HT-29 (cell line): ENCODE data around the gene RGS7BP. TPM values are rescaled to one million over a fixed set of nuclear protein-coding genes. Genes with fewer than 3 reads are reported as not detected.
"Not testable (repeated sequence)": the region's sequence is repeated elsewhere in the genome, so short reads cannot be mapped to it uniquely, and the experiment has no call there.

Experiments
- DNase-seq: peaks from one replicate; pipeline ENCODE4 v3.0.0-alpha.2; 2015; ENCODE audit warnings: low spot score
- total RNA-seq: library from RNA; depleted of rRNA; stranded (reverse); fragments of >200 nt; shearing (Covaris generic); gene quantifications from 2 replicates; pipeline ENCODE4 v1.2.3, GENCODE V29; 2014

The RGS7BP gene
- total RNA-seq, 1 experiment from 2014 or later: not detected

DNA sequence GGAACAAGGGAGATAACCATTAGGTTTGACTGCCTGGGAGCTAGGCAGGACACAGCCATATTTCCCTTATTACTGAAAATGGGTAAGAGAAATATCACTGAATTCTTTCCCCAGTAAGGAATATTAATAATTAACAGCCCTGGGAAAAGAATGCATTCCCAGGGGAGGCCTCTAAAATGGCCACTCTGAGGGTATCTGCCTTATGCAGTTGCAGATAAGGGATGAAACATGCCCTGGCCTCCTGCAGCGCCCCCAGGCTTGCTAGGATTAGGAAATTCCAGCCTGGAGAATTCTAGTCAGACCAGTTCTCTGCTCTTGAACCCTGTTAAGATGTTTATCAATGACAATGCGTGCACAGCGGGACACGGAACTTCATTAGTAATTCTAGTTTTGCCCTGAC is 52.8 kb downstream of the RGS7BP start:
- not testable (repeated sequence) for DNase-seq

DNA sequence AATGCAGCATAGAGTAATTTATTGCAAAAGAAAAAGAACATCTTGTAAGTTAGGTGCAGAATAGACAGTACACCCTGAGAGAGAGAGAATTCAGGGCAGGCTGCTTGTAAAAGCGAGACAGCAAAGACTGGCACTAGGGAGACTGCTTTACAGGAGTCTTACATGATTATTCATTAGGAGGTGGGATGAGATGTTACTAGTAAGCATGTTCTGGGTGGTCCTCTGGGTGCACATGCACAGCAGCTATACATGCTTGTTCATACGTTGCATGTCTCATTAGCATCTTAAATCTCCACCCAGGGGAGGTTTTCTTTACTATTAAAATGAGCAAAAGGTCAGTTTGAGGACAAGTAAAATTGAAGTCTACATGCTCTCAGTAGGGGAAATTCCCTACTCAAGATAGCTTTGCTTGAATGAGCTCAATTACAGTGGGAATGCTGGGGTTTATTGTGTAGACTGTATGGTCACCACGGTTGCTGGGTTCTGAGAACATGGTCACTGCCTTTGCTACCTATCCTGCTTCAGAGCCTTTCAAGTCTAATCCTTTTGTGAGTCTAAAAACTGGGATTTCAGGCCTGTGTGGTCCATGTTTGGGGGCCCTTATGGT is 60.6 kb downstream of the RGS7BP start:
- DNase-seq: no peak

DNA sequence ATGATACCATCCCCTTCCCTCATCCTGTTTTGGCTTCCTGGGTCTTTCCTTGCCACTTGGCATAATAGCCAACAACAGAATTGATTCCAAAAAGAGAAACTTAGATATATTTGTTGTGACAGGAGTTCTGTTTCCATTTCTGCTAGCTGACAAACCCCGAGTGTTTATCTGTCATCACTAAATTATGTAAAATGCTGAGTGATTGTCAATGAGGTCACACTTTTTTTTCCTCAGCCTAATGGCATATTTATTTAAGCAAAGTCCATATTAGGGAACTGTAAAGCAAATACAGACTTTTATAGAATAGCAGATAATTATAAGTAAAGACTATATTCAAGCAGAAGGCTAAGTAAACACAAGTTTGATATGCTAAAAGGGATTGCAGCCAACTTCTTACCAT is 64.0 kb downstream of the RGS7BP start:
- no peak for DNase-seq

DNA sequence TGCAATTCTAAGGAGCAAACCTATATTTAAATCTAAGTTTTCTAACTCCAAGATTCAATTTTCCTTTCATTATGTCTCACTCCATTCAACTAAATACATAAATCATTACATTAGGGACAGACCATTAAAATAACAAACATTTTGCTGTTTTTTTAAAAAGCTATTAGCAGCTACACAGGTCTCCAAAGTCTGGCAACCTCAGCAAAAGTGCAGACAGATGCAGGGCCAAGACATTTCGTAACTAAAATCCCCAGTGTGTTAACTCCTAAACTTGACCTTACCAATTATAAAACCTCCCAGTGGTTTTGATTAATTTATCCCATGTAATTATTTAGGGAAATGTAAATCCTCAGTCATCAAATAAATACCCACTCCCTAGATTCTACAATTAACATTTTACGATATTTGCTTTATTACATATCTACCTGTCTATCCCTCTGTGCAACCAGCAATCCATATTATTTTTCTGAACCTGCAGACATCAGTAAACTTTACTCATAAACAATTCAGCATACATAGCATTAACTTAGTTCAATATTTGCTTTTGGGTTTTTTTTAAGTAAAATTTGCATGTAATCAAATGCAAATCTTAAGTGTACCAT is 64.7 kb downstream of the RGS7BP start:
- DNase-seq: no peak

DNA sequence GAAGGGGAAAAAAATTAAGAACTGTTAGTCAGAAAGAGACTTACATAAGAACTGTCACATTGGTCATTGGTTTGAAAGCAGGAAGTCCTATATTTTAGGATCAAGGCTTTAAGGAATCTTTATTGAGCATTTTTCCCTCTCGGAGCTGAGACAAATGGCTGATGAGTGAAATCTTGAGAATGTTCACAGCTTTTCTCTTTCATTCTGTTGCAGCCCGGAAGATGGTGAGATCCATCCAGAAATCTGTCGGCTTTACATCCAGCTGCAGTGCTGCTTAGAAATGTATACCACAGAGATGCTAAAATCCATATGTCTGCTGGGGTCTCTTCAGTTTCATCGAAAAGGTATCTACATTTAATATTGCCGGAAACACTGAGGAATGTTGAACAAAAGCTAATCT is 69.7 kb downstream of the RGS7BP start:
- no peak for DNase-seq

DNA sequence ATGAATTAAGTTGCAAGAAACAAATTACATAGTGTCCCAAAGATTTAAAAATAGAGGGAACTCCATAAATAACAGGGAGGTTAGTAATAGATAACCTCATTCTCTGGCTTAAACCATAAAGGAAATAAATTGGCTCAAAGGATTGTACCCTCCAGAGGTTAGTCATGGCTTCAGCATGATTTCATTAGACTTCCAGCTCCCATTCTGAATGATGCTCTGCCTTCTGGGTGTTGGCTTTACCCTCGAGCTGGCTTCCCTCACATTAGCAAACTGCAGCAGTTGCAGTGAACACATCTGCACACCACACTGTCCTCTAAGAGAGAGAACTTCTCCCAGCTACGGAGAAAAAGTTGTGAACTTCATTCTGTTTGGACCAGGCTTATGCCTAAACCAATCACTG is 70.4 kb downstream of the RGS7BP start:
- DNase-seq: no peak

DNA sequence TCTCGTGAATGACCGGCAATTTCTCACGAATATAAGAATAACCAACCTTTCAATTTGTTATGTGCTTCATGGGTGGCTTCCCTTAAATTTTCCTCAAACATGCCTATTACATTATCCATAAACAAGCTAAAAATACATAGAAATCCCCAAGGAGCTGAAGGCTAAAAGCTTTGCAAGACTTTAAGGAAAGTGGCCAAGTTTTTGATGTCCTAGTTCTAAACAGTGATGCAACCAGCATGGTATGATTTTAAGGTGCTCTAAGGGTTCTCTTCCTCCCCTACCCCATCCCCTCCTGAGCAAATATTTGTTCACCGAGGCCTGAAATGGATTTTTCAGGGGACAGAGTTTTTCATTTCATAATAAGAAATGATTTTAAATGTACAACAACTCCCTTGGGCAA is 79.8 kb downstream of the RGS7BP start:
- DNase-seq: no peak

DNA sequence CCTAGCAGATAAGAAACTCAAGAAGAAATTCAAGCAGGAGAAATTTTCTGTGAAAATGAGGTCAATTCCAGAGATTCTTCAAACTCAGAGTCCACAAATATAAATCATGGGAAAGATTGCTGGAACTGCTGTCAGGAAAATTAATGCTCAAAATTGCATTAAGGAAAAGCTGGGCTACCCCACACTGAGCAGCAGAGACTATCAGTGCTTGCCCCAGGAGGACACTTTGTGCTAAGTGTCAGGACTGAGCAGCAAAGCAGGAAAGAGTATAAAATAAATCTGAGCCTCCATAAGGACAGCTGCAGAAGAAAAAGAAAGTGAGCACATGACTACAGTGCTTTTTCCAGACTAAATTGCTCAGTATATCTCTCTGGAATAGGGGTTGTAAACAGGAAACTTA is 81.6 kb downstream of the RGS7BP start:
- DNase-seq: no peak

DNA sequence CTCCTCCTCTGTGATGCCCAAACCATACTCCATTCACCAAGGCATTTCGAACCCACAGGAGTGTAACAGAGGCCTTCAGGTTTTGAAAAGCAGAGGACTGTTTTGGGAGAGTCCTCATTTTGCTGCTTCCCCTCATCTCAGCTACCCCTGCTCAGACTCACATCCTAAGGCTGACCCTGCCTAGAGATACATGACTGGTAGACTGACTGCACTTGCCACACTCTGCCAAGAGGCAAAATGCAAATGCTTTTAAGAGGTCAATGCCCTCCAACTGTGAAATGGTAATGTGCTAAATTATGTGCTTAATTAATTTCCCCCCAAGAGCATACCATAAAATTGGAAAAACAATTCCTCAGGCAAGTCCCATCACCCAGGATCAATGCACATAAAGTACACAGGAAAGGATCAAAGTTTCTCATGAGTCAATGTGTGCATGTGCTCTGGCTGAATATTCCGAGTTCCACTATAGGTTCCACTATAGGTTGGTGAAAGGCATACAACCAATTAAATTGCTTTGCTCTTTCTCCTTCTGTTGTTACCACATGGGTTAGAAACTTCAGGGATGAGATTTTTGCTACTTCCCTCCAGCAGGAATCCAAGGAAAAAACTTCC is 87.0 kb downstream of the RGS7BP start:
- no peak for DNase-seq

DNA sequence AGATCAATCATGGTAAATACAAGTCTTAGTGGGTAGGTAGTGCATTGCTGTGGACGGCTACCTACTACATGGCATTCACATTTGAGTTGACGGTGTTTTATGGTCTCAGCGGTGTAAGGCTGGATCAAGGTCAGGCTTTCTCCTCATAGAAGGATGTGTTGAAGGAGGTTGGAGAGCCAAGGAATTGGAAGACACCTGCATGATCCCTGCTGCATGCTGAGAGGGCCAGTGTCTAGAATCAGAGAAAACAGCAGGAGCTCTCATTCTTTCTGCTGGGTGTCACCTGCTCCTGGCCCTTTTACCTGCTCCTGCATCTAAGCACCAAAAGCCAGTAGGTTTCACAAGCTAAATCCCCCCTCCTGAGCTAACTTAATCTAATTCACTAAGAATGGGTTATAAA is 88.2 kb downstream of the RGS7BP start:
- no peak for DNase-seq

DNA sequence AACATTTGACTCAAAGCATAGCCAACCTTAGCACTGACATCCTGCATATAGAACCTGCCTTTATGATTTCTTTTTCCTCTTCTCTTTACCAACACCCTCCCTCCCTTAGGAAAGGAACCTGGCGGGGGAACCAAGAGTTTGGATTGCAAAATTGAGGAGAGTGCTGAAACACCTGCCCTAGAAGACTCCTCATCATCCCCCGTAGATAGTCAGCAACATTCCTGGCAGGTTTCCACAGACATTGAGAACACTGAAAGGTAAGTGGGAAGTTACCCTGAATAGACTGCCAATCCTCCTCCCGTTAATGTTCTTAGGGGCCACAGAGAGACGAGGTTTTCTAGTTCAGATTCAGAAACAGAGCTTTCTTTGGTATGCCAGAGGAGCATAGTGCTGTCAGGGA is 88.8 kb downstream of the RGS7BP start:
- no peak for DNase-seq

DNA sequence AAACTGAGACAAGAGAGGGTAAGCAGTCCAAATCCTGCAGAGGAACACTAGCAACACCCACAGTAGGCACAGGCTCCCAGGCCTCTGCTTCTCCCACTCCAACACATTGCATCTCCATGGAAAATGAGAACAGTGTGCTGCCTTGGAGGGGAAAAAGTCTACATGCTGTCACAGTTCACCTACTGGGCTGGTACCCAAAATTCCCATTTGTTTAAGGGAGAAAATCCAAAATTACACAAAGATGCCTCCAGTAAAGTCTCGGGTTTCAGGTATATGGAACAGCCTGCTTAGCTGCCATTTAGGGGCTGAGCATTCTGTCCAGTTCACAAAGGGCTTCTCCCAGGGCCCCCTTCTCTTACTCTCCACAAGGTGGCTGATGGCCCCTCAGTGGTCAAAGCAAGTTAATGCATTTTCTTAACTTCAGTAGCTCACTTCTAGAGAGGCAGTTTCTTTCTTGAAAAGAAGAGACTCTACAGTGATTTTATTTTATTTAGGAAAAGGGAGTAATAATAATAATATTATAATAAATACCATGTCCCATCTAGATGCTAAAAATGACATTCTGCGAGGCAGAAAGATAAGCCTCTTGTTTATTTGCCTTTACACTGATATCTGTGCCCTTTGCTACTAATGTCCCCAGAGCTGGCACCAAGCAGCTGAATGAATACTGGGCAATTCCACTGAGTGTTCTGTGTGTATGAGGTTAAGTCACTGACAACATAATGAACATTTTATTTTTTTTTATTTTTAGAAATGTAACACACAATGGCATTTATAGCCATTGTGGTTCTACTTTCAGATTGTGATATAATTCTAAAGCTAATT is 89.4 kb downstream of the RGS7BP start:
- DNase-seq: peak; percentile 41

DNA sequence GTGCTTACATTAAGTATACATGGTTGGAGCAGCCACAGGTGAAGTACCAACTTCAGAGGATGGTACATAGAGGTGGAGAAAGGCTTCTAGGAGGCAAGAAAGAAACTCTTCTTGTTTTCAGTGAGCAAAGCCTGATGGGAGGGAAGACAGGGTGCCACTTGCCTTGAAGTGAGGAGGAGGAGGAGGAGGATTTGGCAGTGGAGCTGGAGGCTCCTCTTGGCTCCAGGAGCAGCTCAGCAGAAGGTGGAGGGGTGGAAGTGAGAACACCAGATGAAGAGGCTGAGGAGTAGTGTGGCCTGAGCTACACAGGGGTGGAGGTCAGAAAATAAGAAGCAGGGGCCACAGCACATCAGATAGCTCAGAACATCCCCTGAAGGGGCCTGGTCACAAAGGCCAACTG is 93.4 kb downstream of the RGS7BP start:
- no peak for DNase-seq

DNA sequence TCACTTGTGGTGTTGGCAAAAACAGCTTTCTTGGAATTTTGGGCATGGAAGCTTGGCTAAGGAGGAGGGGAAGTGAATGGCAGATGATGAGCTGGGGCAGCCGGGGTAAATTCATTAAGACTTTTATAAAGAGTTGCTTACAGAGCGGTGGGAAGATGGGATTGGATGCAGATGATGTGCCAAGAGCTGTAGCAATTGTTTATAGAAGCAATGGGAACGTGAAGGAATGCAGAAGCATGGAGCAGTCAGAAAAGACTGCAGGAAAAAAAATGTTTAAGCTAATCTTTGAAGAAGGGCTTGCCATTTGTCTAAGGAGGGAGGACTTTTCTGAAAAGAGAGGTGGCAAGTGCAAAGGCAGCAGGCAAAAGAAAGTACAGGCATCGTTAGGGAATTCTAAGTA is 97.9 kb downstream of the RGS7BP start:
- no peak for DNase-seq

DNA sequence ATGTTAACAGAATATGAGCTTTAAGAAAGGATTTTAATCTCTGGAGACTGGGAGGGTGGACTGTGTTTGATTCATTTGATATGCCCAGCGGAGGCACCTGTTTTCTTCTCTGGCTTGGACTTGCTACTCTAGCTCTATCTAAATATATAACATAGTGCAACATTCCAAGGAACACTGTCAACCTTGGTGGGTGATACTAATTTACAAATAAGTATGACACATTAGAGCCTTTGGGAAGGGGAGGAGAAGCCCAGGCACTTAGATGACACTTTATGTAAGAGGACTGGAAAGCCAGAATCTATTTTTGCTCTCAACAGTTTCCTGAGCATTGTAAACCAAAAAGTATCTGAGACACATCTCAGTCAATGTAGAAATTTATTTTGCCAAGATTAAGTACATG is 101.1 kb downstream of the RGS7BP start:
- no peak for DNase-seq

DNA sequence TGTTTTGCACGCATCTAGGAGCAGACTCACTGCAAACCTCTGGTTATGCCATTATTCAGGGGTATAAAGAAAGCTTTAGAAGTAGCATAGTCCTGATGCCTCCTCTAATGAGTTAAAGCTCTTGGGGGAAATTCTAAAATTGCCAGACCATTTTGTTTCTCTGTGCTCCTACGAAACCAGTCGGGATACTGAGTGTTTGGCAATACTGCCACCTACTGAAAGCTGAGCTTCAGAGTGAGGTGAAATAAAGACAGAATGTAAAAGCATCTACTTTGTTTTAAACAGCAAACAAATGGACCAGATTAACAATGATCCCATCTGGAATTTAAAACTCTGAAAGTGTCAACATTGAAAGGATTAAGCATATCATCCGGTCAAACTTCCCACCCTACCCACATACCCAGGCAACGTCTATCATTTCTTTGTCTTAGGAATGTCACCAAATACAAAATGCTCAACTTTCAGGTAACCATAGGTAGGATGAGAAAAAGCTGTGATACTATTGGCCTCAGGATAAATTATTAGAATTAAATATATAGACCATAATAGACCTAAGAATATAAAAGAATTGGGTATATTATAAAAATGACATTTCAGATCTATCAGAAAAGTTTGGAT is 106.6 kb downstream of the RGS7BP start:
- peak; percentile 69 for DNase-seq

DNA sequence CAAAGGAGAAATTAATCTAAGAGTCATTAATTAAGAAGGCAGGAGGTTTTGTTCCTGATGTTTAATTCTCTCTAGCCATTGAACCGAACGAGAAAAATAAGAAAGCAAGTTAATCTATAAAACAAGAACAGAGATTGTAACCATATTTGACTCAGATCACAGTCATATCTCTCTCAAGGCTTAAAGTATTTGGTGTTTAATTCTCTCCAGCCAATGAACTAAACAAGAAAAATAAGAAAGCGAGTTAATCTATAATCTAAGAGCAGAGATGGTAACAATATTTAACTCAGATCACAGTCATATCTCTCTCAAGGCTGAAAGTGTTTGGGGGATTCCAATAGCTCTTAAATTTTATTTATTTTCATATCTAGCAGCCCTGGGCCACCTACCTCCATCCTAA is 110.1 kb downstream of the RGS7BP start:
- DNase-seq: no peak

DNA sequence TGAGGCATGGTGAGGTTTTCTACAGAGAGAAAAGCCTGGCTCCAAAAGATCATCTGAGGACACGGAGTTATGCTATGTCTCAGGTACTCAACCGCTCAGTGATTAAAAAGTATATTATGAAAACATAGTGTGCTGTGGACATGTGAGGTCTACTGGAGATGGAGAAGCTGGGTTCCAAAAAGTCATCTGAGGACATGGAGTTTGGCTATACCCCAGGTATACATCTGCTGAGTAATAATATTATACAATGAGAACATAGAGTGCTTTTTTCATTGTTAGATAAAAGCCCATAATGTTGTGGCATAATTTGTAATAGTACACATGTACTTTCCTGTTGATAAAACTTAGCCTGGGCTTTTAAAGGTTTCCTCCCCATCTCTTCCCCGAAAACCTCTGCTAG is 113.8 kb downstream of the RGS7BP start:
- DNase-seq: no peak

DNA sequence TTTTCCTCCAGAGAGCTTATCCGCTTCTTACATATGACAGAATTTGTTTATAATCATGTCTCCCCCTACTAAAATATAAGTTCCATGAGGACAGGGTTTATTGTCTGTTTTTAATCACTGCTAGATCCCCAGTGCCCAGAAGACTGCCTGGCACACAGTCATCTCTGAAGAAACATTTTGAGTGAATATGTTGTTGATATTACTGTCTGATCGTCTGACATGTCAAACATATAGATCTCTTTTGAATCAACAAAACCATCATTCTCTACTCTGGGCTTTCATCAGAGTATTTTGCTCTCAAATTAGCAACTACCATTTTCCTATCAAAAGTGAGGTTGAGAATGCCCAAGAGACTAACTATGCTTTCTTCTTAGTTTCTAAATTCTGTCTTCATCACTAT is 117.2 kb downstream of the RGS7BP start:
- no peak for DNase-seq

DNA sequence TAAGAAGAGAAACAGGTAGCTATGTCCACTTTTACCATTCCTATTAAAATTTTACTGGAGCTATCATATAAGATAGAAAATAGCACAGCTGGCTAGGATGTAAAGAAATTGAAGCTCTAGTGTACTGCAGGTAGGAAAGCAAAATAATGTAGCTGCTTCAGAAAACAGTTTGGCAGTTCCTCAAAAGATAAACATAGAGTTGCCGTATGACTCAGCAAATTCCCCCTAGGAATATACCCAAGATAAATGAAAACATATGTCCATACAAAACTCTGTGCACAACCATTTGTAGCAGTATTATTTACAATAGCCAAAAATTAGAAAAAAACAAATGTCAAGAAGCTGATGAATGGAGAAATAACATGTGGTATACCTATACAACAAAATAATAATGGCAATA is 119.9 kb downstream of the RGS7BP start:
- no peak for DNase-seq

DNA sequence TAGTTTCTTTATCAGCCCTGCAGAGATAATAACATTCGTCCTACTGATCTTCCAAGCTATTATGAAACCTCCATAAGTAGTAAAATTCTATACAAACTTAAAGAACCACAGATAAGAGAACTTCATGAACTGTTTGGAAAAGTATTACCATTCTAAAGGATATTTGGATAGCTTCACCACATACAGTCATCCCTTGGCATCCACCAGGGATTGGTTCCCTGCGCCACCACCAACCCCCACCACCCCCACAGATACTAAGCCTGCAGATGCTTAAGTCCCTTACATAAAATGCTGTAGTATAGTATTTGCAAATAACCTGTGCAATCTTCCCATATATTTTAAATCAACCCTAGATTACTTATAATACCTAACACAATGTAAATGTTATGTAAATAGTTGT is 123.1 kb downstream of the RGS7BP start:
- no peak for DNase-seq

DNA sequence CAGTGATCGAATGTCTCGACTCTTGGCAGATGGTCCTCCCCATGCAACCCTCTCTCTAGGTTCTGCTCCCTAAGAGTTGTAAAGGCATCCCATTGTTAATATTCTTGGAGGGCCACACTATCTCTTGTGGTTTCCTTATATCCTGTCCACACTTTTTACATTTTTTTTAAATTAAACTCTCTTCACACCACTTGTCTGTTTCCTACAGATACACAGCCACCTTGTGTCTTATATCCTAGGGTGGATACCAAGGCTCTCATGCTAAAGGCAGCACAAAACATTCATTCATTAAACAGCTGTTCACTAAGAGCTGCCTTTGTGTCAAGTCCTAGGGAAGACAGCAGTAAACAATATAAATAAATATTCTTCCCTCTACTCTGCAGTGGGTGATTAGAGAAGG is 124.0 kb downstream of the RGS7BP start:
- no peak for DNase-seq
